ENCODE measurements around the gene FAM131C.

FAM131C gene

GRCh38 chr1:16068356-16069270, 4.8 kb downstream of the FAM131C start:
- in situ Hi-C loops (cut with MboI; ENCODE audit: low pct_unique_long_range_greater_than_20kb, low sequenced_read_pairs, unreplicated experiment) = no loop called here
- TF ChIP-seq, protein P1, sequence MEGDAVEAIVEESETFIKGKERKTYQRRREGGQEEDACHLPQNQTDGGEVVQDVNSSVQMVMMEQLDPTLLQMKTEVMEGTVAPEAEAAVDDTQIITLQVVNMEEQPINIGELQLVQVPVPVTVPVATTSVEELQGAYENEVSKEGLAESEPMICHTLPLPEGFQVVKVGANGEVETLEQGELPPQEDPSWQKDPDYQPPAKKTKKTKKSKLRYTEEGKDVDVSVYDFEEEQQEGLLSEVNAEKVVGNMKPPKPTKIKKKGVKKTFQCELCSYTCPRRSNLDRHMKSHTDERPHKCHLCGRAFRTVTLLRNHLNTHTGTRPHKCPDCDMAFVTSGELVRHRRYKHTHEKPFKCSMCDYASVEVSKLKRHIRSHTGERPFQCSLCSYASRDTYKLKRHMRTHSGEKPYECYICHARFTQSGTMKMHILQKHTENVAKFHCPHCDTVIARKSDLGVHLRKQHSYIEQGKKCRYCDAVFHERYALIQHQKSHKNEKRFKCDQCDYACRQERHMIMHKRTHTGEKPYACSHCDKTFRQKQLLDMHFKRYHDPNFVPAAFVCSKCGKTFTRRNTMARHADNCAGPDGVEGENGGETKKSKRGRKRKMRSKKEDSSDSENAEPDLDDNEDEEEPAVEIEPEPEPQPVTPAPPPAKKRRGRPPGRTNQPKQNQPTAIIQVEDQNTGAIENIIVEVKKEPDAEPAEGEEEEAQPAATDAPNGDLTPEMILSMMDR (IDR thresholded peaks at IDR 0.05; ENCODE audit: extremely low read depth, insufficient read depth, missing control alignments) = no peak
- DNase-seq (ENCODE audit: low spot score) = no peak

DNA sequence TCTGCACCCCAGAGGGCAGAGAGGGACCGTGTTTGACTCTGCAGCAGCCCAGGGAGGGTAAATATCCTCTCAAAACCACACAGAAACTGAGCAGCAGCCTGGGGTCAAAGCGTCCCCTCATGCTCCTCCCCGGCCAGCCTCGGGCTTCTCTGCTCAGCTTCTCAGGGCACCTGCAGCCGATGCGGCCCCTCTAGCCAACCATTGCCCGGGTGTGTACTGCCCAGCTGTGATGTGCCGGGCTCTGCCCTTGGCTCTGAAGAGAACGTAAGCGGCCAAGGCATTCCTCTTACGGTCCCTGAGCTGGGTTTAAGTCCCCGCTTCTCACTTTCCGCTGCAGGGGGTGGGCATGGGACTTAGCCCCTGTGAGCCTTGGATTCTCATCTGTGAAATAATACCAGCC, 5.5 kb downstream of the FAM131C start:
- DNase-seq (ENCODE audit: low spot score) = no peak
- in situ Hi-C loops (cut with MboI; ENCODE audit: low pct_unique_long_range_greater_than_20kb, low sequenced_read_pairs, unreplicated experiment) = no loop called here
- TF ChIP-seq, protein P1 (IDR thresholded peaks at IDR 0.05; ENCODE audit: extremely low read depth, insufficient read depth, missing control alignments) = no peak

- no peak for DNase-seq (ENCODE audit: low spot score)
- in situ Hi-C loops (cut with MboI; ENCODE audit: low pct_unique_long_range_greater_than_20kb, low sequenced_read_pairs, unreplicated experiment) = no loop called here
- TF ChIP-seq, protein P1 (IDR thresholded peaks at IDR 0.05; ENCODE audit: extremely low read depth, insufficient read depth, missing control alignments) = no peak
Measured at GRCh38 chr1:16067127-16067768, 6.2 kb downstream of the FAM131C start.

DNA sequence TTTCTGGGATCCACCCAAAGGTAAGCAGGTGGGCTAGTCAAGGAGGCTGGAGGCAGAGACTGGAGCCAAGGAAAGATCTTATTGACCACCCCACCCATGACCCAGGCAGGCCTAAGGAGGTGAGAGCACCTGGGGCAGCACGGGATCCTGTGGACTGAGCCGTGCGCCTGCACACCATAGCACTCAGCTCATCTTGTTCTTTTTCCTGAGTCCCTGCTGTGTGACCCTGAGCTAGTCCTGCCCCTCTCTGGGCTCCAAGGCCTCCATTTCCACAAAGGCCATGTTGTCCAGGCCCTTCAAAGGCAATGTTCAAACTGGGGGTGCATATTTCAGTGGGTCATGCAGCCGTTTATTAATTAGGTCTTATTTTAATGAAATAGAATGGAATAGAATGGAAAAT, 7.2 kb downstream of the FAM131C start:
- DNase-seq (ENCODE audit: low spot score) = no peak
- TF ChIP-seq, protein P1 (IDR thresholded peaks at IDR 0.05; ENCODE audit: extremely low read depth, insufficient read depth, missing control alignments) = no peak
- in situ Hi-C loops (cut with MboI; ENCODE audit: low pct_unique_long_range_greater_than_20kb, low sequenced_read_pairs, unreplicated experiment) = no loop called here

GRCh38 chr1:16065269-16065576, 8.2 kb downstream of the FAM131C start:
- in situ Hi-C loops (cut with MboI; ENCODE audit: low pct_unique_long_range_greater_than_20kb, low sequenced_read_pairs, unreplicated experiment) = no loop called here
- TF ChIP-seq, protein P1 (IDR thresholded peaks at IDR 0.05; ENCODE audit: extremely low read depth, insufficient read depth, missing control alignments) = no peak
- no peak for DNase-seq (ENCODE audit: low spot score)

DNA sequence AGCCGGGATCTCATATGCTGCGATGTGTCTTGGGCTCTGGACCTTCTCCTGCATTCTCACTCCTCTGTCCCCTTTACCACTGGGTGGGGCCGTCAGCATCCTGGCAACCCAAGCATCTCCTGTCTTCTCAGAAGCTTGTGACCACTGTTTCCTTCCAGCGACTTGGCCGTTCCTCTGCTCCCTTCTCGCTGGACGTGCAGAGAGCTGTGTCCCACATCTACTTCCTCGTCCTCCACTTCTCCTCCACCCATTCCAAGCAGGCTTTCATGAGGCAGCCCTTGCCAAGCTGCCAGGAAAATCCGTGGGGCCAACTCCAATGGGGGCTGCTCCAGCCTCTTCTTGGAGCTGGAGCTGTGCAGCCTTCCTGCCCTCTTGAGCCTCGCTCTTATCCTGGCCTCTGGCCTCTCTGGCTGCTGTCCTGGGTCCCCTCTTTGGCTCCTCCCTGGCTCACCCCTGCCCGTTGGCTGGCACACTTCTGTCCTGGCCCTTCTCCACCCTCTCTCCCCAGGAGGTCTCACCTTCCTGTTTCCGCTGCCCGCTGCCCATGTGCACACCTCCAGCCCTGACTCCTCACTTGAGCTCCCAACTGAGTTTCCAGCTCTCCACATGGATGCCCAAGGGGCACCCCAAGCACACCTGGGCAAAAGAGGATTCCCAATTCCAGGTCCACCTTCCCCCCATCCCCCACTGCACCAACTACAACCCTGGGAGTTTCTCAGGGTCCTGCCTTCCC, 8.7 kb downstream of the FAM131C start:
- TF ChIP-seq, protein P1 (IDR thresholded peaks at IDR 0.05; ENCODE audit: extremely low read depth, insufficient read depth, missing control alignments) = no peak
- no peak for DNase-seq (ENCODE audit: low spot score)
- in situ Hi-C loops (cut with MboI; ENCODE audit: low pct_unique_long_range_greater_than_20kb, low sequenced_read_pairs, unreplicated experiment) = no loop called here

Measured in GM13977 (cell line).